Tibial nerve (tissue), 4 donors: ENCODE measurements around the gene USP30.

Source experiments
- EP300 ChIP-seq, 2 donors: sonication (generic); formaldehyde crosslinking; IDR thresholded peaks; one replicate each; pipeline ENCODE4 v1.6.1; 2017; ENCODE audit warnings: antibody characterized with exemption in 2 of 2, mild to moderate bottlenecking in 1 of 2
- POLR2A ChIP-seq, 2 donors: fragments of 450-650 bp; IDR thresholded peaks; one replicate each; pipeline ENCODE4 v1.6.1; 2017; ENCODE audit warnings: antibody characterized with exemption in 2 of 2, mild to moderate bottlenecking in 2 of 2, moderate library complexity in 2 of 2
- TF ChIP-seq, protein P1 (sequence below), 5 experiments: fragments of 200-600 bp in 3 of 5; fragments of 450-650 bp in 2 of 5; sonication (generic) in 3 of 5; IDR thresholded peaks; one replicate each; pipeline ENCODE4 v1.5.1; 2016 to 2019; ENCODE audit warnings: antibody characterized with exemption in 5 of 5, mild to moderate bottlenecking in 3 of 5, moderate library complexity in 2 of 5

DNA sequence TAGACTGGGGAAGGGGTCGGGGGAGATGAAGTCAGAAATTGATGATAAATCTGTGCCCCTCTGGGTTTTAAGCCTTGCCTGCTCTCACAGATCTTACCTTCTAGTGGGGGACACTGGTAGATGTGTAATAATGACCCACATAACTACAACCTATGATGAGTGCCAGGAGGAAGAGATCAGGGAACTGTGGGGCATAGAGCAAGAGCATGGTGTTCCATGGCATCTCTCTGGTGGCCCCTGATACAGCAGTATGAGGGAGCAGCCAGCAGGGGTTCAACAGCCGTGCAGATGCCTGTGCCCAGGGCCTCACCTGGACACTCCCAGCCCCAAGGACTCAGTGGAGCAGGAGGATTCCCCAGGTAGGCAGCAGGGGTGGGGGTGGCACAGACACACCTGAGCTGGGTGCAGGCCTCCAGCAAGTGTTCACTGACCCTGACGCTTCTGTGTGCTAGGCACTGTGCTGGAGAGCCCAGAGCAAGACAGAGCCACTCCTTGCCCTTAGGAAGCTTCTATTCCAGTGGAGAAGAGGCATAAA is 69.0 kb downstream of the USP30 start:
- TF ChIP-seq, protein P1, sequence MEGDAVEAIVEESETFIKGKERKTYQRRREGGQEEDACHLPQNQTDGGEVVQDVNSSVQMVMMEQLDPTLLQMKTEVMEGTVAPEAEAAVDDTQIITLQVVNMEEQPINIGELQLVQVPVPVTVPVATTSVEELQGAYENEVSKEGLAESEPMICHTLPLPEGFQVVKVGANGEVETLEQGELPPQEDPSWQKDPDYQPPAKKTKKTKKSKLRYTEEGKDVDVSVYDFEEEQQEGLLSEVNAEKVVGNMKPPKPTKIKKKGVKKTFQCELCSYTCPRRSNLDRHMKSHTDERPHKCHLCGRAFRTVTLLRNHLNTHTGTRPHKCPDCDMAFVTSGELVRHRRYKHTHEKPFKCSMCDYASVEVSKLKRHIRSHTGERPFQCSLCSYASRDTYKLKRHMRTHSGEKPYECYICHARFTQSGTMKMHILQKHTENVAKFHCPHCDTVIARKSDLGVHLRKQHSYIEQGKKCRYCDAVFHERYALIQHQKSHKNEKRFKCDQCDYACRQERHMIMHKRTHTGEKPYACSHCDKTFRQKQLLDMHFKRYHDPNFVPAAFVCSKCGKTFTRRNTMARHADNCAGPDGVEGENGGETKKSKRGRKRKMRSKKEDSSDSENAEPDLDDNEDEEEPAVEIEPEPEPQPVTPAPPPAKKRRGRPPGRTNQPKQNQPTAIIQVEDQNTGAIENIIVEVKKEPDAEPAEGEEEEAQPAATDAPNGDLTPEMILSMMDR (IDR thresholded peaks at IDR 0.05), result no peak
- TF ChIP-seq POLR2A (IDR thresholded peaks at IDR 0.05), result no peak
- TF ChIP-seq EP300 (IDR thresholded peaks at IDR 0.05), result no peak
